LNCaP clone FGC (cell line): ENCODE data around the gene SPSB1.

Experiments
- DNase-seq: peaks from one replicate; pipeline ENCODE4 v3.0.0-alpha.2; 2011; ENCODE audit warnings: low read depth
- H3K4me3 ChIP-seq: 2 replicates; pipeline ENCODE4 v1.5.1; 2011; ENCODE audit warnings: mild to moderate bottlenecking, low read depth, low read length, control low read depth
- TF ChIP-seq, protein P1 (sequence below): IDR thresholded peaks from 2 replicates; pipeline ENCODE4 v1.5.1; 2012; ENCODE audit warnings: mild to moderate bottlenecking; ENCODE audit not compliant: control insufficient read depth, insufficient read depth; ENCODE audit errors: extremely low read depth

The SPSB1 gene

DNA sequence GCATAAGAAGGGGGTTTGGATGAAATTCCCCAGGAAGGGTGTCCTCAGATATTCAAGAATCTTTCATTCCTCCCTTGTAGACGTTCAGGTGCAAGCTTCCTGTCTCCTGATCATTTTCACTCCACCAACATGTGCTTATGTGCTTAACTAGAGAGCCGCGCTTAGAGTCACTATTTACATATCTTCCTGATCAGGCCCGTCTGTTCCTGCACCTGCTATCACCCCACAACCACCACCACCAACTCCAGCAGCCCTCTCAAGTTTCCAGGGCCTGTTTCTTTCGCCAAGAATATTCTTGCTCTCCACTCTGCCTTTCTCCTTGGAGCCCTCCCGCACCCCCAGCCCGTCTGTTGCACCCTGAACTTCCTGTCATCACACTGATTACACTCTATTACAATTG, 113.4 kb downstream of the SPSB1 start:
- no peak for DNase-seq
- TF ChIP-seq, protein P1, sequence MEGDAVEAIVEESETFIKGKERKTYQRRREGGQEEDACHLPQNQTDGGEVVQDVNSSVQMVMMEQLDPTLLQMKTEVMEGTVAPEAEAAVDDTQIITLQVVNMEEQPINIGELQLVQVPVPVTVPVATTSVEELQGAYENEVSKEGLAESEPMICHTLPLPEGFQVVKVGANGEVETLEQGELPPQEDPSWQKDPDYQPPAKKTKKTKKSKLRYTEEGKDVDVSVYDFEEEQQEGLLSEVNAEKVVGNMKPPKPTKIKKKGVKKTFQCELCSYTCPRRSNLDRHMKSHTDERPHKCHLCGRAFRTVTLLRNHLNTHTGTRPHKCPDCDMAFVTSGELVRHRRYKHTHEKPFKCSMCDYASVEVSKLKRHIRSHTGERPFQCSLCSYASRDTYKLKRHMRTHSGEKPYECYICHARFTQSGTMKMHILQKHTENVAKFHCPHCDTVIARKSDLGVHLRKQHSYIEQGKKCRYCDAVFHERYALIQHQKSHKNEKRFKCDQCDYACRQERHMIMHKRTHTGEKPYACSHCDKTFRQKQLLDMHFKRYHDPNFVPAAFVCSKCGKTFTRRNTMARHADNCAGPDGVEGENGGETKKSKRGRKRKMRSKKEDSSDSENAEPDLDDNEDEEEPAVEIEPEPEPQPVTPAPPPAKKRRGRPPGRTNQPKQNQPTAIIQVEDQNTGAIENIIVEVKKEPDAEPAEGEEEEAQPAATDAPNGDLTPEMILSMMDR = no peak
- H3K4me3 ChIP-seq = no peak overlapping the region

DNA sequence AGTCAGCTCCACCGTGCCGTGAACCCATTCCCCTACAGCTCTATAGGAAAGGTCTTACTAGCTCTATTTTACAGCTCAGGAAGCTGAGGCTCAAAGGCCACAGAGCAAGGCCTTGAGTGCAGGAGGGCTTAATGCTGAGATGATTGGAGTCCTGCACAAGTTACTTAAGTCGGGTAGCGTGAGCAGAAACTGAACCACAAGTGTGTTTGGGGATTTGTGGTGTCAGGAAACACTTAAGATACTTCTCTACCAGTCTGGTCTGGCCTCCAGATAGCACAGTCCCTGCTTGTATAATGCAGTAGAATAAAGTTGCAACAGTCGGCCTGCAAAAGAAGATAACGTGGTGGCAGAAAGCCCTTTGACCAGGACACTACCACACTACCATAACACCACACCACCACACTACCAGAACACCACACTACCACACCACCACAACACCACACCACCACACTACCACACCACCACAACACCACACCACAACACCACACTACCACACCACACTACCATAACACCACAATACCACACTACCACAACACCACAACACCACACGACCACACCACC, 118.1 kb downstream of the SPSB1 start:
- TF ChIP-seq, protein P1 = no peak
- H3K4me3 ChIP-seq = no peak overlapping the region
- DNase-seq = no peak

DNA sequence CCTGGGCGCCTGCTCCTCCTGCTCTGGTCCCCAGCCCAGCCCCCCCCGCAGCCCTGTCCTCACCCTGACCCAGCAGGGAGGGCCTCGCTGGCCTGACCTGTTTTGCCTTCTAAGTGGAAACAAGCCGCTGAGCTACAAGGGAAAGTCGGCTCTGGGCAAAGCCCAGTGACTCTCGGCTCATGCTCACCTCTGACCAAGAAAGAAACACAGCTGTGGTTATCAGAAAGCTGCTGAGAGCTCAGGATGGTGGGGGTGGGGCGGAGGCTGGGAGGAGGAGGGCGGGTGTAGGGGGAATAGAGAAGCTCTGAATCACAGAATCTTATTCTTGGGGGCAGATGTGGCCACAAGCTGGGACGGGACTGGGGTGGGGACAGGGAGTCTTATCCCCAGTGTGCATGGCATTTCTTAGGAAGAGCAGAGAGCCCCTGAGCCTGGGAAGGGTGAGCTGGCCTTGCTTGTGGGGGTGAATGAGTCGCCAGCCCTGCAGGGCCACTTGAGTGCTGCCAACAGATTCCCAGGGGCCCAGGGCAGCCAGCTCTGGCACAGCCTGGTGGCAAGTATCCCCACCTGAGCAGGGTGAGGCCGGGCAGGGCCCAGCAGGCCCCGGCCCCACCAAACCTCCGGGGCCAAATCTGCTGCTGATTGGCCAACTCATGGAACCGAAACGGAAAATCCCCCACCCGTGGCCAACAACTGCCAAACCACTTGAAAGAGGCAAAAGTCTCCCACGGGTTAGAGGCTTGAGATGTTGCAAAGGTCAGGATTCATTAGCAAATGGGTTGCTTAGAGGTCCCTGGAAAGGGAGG, 120.6 kb downstream of the SPSB1 start:
- TF ChIP-seq, protein P1 = no peak
- no peak for DNase-seq
- no peak overlapping the region for H3K4me3 ChIP-seq

DNA sequence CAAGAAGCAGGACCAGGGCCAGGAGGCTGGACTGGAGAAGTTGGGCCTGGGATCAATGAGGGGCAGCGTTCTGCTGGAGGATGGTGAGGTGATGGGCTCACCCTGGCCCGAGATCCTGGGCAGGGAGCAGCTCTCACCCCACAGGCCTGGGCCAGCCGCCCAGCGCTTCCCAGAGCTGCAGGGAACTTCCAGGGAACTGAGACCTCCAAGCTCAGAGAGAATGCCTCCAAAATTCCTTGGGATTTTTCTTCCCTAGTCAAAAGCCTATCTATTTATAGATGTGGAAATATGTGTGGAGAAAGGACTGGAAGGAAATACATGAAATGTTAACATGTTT, 121.2 kb downstream of the SPSB1 start:
- H3K4me3 ChIP-seq = no peak overlapping the region
- TF ChIP-seq, protein P1 = no peak
- no peak for DNase-seq

DNA sequence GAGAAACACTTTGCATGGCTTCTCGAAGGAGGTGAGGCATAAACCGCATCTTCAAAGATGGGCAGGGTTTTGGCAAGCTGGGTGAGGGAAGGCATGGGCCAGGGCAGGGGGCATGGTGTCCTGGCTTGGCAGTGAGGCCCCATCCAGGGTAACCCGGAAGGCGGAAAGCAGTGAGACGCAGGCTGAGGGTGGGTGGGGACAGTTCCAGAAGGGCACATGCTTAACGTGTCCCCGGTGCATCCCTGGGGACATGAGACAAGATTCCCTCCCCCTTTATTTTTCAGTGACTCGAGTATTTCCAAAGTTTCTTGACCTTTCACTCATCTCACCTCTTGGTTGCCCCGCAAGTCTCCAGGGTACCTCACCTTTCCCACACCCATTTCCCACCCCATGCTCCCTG, 123.8 kb downstream of the SPSB1 start:
- H3K4me3 ChIP-seq = no peak overlapping the region
- TF ChIP-seq, protein P1 = no peak
- no peak for DNase-seq

DNA sequence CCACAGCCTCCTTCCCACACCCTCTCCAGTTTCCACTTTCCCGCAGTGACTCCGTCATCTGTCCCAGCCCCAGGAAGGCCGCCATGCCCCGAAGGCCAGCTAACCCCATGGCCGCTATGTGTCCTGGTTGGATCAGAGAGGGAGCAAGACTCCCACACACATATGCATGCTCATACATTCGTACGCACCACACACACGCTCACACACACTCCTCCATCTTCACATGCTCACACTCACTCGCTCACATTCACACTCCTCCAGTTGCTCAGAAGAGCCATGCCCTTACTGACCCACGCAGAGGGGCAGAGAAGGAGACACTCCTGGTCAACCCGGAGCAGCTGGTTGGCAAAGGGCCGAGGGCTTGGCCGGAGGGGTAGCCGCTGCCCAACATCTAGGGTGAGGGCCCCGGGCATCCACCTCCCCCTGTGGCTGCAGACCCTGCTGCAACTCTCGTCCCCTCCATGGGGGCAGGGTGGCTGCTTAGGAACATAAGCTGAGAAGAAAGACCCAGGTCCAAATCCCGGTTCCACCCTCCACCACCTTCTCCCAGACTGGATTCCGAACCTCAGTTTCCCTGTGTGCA, 124.3 kb downstream of the SPSB1 start:
- no peak overlapping the region for H3K4me3 ChIP-seq
- TF ChIP-seq, protein P1 = no peak

More for the DNA sequence above, 124.3 kb downstream of the SPSB1 start:
- DNase-seq = no peak
